Fibroblast of lung (primary cell): Measurements from ENCODE around the gene ITM2C. TPM values are rescaled to one million over a fixed set of nuclear protein-coding genes. Genes with fewer than 3 reads are reported as not detected.

Experiments
- DNase-seq, 2 donors: peaks; one replicate each; pipeline versions ENCODE4 v3.0.0 to v3.0.0-alpha.2; 2010; ENCODE audit warnings: low read depth in 2 of 2
- H2AFZ ChIP-seq: 2 replicates; pipeline ENCODE4 v1.5.1; 2012; ENCODE audit warnings: low read length, control low read depth, inconsistent platforms
- H3K27ac ChIP-seq: 2 replicates; pipeline ENCODE4 v1.5.1; 2011; ENCODE audit warnings: low read length, control low read depth; ENCODE audit not compliant: insufficient read depth
- H3K27me3 ChIP-seq: 2 replicates; pipeline ENCODE4 v1.5.1; 2011; ENCODE audit warnings: mild to moderate bottlenecking, low read length; ENCODE audit not compliant: control insufficient read depth, insufficient read depth
- H3K36me3 ChIP-seq: 2 replicates; pipeline ENCODE4 v1.5.1; 2011; ENCODE audit warnings: low read length; ENCODE audit not compliant: control insufficient read depth, insufficient read depth
- H3K4me1 ChIP-seq: 2 replicates; pipeline ENCODE4 v1.5.1; 2011; ENCODE audit warnings: low read length; ENCODE audit not compliant: control insufficient read depth, insufficient read depth; ENCODE audit errors: extremely low read depth
- H3K4me2 ChIP-seq: 2 replicates; pipeline ENCODE4 v1.5.1; 2011; ENCODE audit warnings: low read length, control low read depth; ENCODE audit not compliant: insufficient read depth; ENCODE audit errors: extremely low read depth
- H3K4me3 ChIP-seq, 4 experiments: fragments of 200-600 bp in 1 of 4; sonication (generic) in 1 of 4; replicated peaks in 1 of 4; 2 replicates each; pipeline ENCODE4 v1.5.1; 2011 to 2016; ENCODE audit warnings: low read length in 4 of 4, low read depth in 3 of 4, mild to moderate bottlenecking in 3 of 4, control low read depth in 2 of 4, inconsistent platforms in 1 of 4, mixed read lengths in 1 of 4; ENCODE audit not compliant: insufficient read depth in 1 of 4; ENCODE audit errors: control extremely low read depth in 1 of 4
- H3K79me2 ChIP-seq: 2 replicates; pipeline ENCODE4 v1.5.1; 2012; ENCODE audit warnings: mild to moderate bottlenecking, low read length, inconsistent platforms; ENCODE audit not compliant: control insufficient read depth, insufficient read depth
- H3K9ac ChIP-seq: 2 replicates; pipeline ENCODE4 v1.5.1; 2011; ENCODE audit warnings: mild to moderate bottlenecking, low read length, control low read depth; ENCODE audit not compliant: insufficient read depth
- H3K9me3 ChIP-seq: 2 replicates; pipeline ENCODE4 v1.5.1; 2012; ENCODE audit warnings: low read depth, low read length; ENCODE audit not compliant: control insufficient read depth, insufficient read depth
- H4K20me1 ChIP-seq: 2 replicates; pipeline ENCODE4 v1.5.1; 2011; ENCODE audit warnings: low read length; ENCODE audit not compliant: control insufficient read depth, insufficient read depth; ENCODE audit errors: extremely low read depth
- CTCF ChIP-seq, 2 donors: IDR thresholded peaks in 1 of 2; conservative IDR thresholded peaks in 1 of 2; 1 replicate in 1 of 2; 2 replicates in 1 of 2; pipeline ENCODE4 v1.5.1; 2011 to 2012; ENCODE audit warnings: low read length in 2 of 2, control low read depth in 1 of 2, inconsistent platforms in 1 of 2, low read depth in 1 of 2, mild to moderate bottlenecking in 1 of 2
- EZH2 ChIP-seq: IDR thresholded peaks from 2 replicates; pipeline ENCODE4 v1.5.1; 2012; ENCODE audit warnings: low read length, control low read depth, mild to moderate bottlenecking; ENCODE audit errors: missing control alignments
- polyA plus RNA-seq, 2 donors: library from polyadenylated mRNA; depleted of rRNA in 1 of 2; stranded (reverse) in 1 of 2; unstranded in 1 of 2; fragments of >200 nt; gene quantifications; 2 replicates each; pipeline ENCODE4 v1.2.1, GENCODE V29; 2011 to 2012; ENCODE audit warnings: missing spikeins in 1 of 2
- total RNA-seq: library from RNA; depleted of rRNA; stranded (reverse); fragments of >200 nt; gene quantifications from 2 replicates; pipeline ENCODE4 v1.2.1, GENCODE V29; 2014

The ITM2C gene
- total and polyA plus RNA-seq, 2 donors (not counting 1 experiment from before 2014, with no cell fraction given), result 77.3 to 236 TPM

GRCh38 chr2:230913406-230914143 lies 48.8 kb downstream of the ITM2C start:
- H2AFZ ChIP-seq, result no peak overlapping the region
- no peaks in the 10 kb centered on the region for H3K36me3 ChIP-seq
- no peaks in the 10 kb centered on the region for H4K20me1 ChIP-seq
- peaks cover 4% of the 10 kb centered on the region for H3K27me3 ChIP-seq
- H3K27ac ChIP-seq, result no peak overlapping the region
- TF ChIP-seq CTCF (conservative IDR thresholded peaks at IDR 0.05 in 1 of 2, IDR thresholded peaks at IDR 0.05 in 1 of 2; ENCODE audit: low read depth in 1 of 2, low read length in 2 of 2), result peak; percentile 30 to 40
- TF ChIP-seq EZH2, result no peak
- peak in 1 of 2 donors; percentile 17 for DNase-seq
- H3K9me3 ChIP-seq, result no peaks in the 10 kb centered on the region
- no peak overlapping the region for H3K9ac ChIP-seq
- H3K4me1 ChIP-seq, result peaks cover 5% of the 10 kb centered on the region
- no peaks in the 10 kb centered on the region for H3K79me2 ChIP-seq
- H3K4me2 ChIP-seq, result no peak overlapping the region
- H3K4me3 ChIP-seq, result no peak overlapping the region

GRCh38 chr2:230914886-230915285 lies 50.1 kb downstream of the ITM2C start:
- Histone ChIP-seq H3K4me1 (no peaks in the 10 kb centered on the region), H3K9ac (no peak overlapping the region), H3K27me3 (peaks cover 4% of the 10 kb centered on the region), H2AFZ (no peak overlapping the region), H3K9me3 (no peaks in the 10 kb centered on the region), H3K36me3 (no peaks in the 10 kb centered on the region), H3K4me3 (no peak overlapping the region), H3K4me2 (no peak overlapping the region), H3K27ac (no peak overlapping the region), H4K20me1 (no peaks in the 10 kb centered on the region), H3K79me2 (no peaks in the 10 kb centered on the region)
- TF ChIP-seq EZH2, result no peak
- no peak for TF ChIP-seq CTCF (conservative IDR thresholded peaks at IDR 0.05 in 1 of 2, IDR thresholded peaks at IDR 0.05 in 1 of 2; ENCODE audit: low read depth in 1 of 2, low read length in 2 of 2)
- DNase-seq, result no peak

DNA sequence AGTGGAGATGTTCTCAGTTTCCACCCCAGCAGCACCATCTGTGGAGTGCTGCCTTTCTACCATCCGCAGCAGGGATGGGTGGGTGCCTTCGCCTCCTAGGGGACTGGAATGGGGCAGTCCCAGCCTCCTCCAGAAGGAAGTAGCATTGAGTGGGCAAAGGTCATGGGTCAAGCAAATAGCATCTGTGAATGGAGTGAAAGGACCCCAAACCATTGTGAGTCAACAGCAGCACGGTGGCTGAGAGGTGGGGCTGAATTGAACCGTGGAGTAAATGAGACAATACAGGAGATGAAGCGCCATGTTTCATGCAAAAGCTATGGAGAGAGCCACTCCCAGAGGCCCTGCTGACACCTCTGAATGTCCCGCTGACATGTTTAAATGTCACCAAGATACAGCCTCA lies 50.6 kb downstream of the ITM2C start:
- H2AFZ ChIP-seq, result no peak overlapping the region
- no peaks in the 10 kb centered on the region for H3K4me1 ChIP-seq
- H3K36me3 ChIP-seq, result no peaks in the 10 kb centered on the region
- DNase-seq, result no peak
- no peak overlapping the region for H3K4me2 ChIP-seq
- no peaks in the 10 kb centered on the region for H4K20me1 ChIP-seq
- H3K79me2 ChIP-seq, result no peaks in the 10 kb centered on the region
- no peak for TF ChIP-seq CTCF (conservative IDR thresholded peaks at IDR 0.05 in 1 of 2, IDR thresholded peaks at IDR 0.05 in 1 of 2; ENCODE audit: low read depth in 1 of 2, low read length in 2 of 2)
- no peak for TF ChIP-seq EZH2
- H3K9ac ChIP-seq, result no peak overlapping the region
- no peaks in the 10 kb centered on the region for H3K9me3 ChIP-seq
- H3K27ac ChIP-seq, result no peak overlapping the region
- H3K4me3 ChIP-seq, result no peak overlapping the region
- H3K27me3 ChIP-seq, result peaks cover 4% of the 10 kb centered on the region
